ENCODE results near the gene SELENOO.

DNA sequence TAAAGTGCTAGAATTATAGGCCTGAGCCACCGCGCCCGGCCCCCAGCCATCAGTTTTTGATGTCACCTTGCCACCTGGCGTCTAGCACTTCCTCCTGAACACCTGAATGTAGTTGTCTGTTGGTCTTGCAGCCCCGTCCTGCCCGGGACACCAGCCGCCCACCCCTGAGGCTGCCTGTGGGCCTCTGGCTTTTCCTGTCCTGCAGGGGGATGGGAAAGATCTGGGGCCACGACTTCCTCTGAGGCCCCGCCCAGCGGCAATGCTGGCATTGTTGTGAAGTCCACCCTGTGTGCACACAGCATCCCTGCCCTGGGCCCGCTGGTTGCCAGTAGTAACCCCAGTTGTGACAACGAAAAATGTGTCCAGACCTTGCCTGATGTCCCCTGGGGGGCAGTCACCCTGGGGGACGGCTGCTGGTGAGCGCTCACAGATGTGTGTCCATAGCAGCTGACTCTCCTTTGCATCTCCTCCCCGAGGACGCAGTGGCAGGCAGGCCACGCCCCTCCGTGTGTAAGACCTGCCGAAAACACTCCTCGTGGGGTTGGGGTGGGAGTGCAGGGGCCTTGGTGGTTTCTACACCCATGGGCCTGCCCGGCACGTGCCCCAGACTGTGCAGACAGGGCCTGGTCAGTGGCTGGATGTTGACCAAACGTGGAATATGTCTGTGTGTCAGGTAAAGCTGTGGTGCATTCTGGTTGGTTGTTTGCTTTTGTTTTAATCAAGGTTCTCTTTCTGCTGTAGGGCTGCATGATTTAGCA, 6.8 kb downstream of the SELENOO start:
- TF ChIP-seq SNAI2 (CRISPR knock-in tag; IDR thresholded peaks at IDR 0.05) (no peak), ZFP30 (CRISPR knock-in tag; IDR thresholded peaks at IDR 0.05) (no peak), PPARA (CRISPR knock-in tag; IDR thresholded peaks at IDR 0.05; ENCODE audit: borderline replicate concordance) (no peak), GLIS3 (CRISPR knock-in tag; IDR thresholded peaks at IDR 0.05) (no peak), ZNF8 (CRISPR knock-in tag; IDR thresholded peaks at IDR 0.05) (no peak), ZC3H10 (CRISPR knock-in tag; IDR thresholded peaks at IDR 0.05) (no peak)
- TF ChIP-seq, protein P1, sequence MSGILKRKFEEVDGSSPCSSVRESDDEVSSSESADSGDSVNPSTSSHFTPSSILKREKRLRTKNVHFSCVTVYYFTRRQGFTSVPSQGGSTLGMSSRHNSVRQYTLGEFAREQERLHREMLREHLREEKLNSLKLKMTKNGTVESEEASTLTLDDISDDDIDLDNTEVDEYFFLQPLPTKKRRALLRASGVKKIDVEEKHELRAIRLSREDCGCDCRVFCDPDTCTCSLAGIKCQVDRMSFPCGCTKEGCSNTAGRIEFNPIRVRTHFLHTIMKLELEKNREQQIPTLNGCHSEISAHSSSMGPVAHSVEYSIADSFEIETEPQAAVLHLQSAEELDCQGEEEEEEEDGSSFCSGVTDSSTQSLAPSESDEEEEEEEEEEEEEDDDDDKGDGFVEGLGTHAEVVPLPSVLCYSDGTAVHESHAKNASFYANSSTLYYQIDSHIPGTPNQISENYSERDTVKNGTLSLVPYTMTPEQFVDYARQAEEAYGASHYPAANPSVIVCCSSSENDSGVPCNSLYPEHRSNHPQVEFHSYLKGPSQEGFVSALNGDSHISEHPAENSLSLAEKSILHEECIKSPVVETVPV (CRISPR knock-in tag; IDR thresholded peaks at IDR 0.05) = no peak
